Esophagus muscularis mucosa (tissue), 4 donors: Measurements from ENCODE around the gene ITGB5. TPM values are rescaled to one million over a fixed set of nuclear protein-coding genes. Genes with fewer than 3 reads are reported as not detected.

Source experiments
- DNase-seq: peaks from one replicate; pipeline ENCODE4 v3.0.0-alpha.2; 2017; ENCODE audit errors: extremely low spot score
- H3K27ac ChIP-seq, 4 donors: fragments of 200-600 bp; sonication (generic); replicated peaks in 1 of 4; 1 replicate in 3 of 4; 2 replicates in 1 of 4; pipeline ENCODE4 v1.5.1; 2016 to 2019; ENCODE audit warnings: mild to moderate bottlenecking in 1 of 4
- H3K27me3 ChIP-seq, 4 donors: fragments of 200-600 bp; sonication (generic); one replicate each; pipeline versions ENCODE4 v1.5.1 to v1.6.0; 2016 to 2019
- H3K36me3 ChIP-seq, 4 donors: fragments of 200-600 bp; sonication (generic); one replicate each; pipeline ENCODE4 v1.5.1; 2016 to 2019
- H3K4me1 ChIP-seq, 4 donors: fragments of 200-600 bp; sonication (generic); one replicate each; pipeline ENCODE4 v1.5.1; 2016 to 2019
- H3K4me3 ChIP-seq, 4 donors: fragments of 200-600 bp; sonication (generic); 1 replicate in 2 of 4; 2 replicates in 2 of 4; pipeline ENCODE4 v1.5.1; 2016 to 2019; ENCODE audit warnings: mild to moderate bottlenecking in 4 of 4, moderate library complexity in 1 of 4
- H3K9me3 ChIP-seq, 4 donors: fragments of 200-600 bp; sonication (generic); 1 replicate in 3 of 4; 2 replicates in 1 of 4; pipeline ENCODE4 v1.5.1; 2016 to 2019
- CTCF ChIP-seq, 3 experiments: fragments of 200-600 bp in 2 of 3; fragments of 450-650 bp in 1 of 3; sonication (generic) in 2 of 3; IDR thresholded peaks; one replicate each; pipeline ENCODE4 v1.5.1; 2017 to 2019; ENCODE audit warnings: antibody characterized with exemption in 3 of 3, mild to moderate bottlenecking in 2 of 3, moderate library complexity in 1 of 3
- EP300 ChIP-seq: sonication (generic); formaldehyde crosslinking; IDR thresholded peaks from one replicate; pipeline ENCODE4 v1.6.1; 2017; ENCODE audit warnings: antibody characterized with exemption
- POLR2A ChIP-seq: fragments of 450-650 bp; IDR thresholded peaks from one replicate; pipeline ENCODE4 v1.6.1; 2017; ENCODE audit warnings: antibody characterized with exemption, moderate library complexity, mild to moderate bottlenecking, low read depth
- POLR2AphosphoS5 ChIP-seq, 2 donors: sonication (generic); formaldehyde crosslinking; IDR thresholded peaks; one replicate each; pipeline ENCODE4 v1.6.1; 2017; ENCODE audit warnings: antibody characterized with exemption in 2 of 2
- WGBS: methylation state at CpG from one replicate; pipeline ENCODE4 v1.1.5; 2018; 5-methylcytosine and 5-hydroxymethylcytosine counted together
- intact Hi-C: fragments of 100-400 bp; cut with DNase I; formaldehyde crosslinking; loops from one replicate; pipeline ENCODE4 v1.15.1; 2023
- total RNA-seq, 4 donors: library from RNA; depleted of rRNA; stranded (reverse); fragments of >200 nt; gene quantifications; one replicate each; pipeline versions ENCODE4 v1.1.0 to v1.2.1, GENCODE V29; 2016

ITGB5 gene
- total RNA-seq, 4 donors from 2014 or later = 114 to 284 (median 188) TPM

GRCh38 chr3:124856677-124857076 is 30.5 kb downstream of the ITGB5 start:
- H3K4me1 ChIP-seq = peaks cover 38 to 44% (median 43%) of the 10 kb centered on the region in 4 donors
- no peak overlapping the region for H3K4me3 ChIP-seq

GRCh38 chr3:124854009-124854408 is 33.2 kb downstream of the ITGB5 start:
- intact Hi-C loops = loop anchor here (5.0 kb wide), 1 partner anchor 33 kb away; the partner anchor contains the start of gene ITGB5
- H3K4me1 ChIP-seq = peaks cover 27 to 35% (median 33%) of the 10 kb centered on the region in 4 donors
- WGBS = 69% methylated on average over 1 of the region's 1 CpG

More at GRCh38 chr3:124856677-124857076, 30.5 kb downstream of the ITGB5 start:
- Histone ChIP-seq H3K9me3 (no peaks in the 10 kb centered on the region), H3K27ac (no peak overlapping the region), H3K36me3 (peaks cover 0 to 21% (median 2%) of the 10 kb centered on the region in 4 donors), H3K27me3 (no peaks in the 10 kb centered on the region)
- intact Hi-C loops = no loop called here
- WGBS = 95% methylated on average over 2 of the region's 2 CpGs
- DNase-seq = no peak
- TF ChIP-seq CTCF (IDR thresholded peaks at IDR 0.05) (no peak), POLR2A (no peak), POLR2AphosphoS5 (IDR thresholded peaks at IDR 0.05) (no peak), EP300 (no peak)

GRCh38 chr3:124853446-124853845 is 33.7 kb downstream of the ITGB5 start:
- H3K4me3 ChIP-seq = no peak overlapping the region
- H3K27ac ChIP-seq = no peak overlapping the region
- H3K9me3 ChIP-seq = no peaks in the 10 kb centered on the region
- no peaks in the 10 kb centered on the region for H3K27me3 ChIP-seq
- DNase-seq = no peak
- peaks cover 21 to 30% (median 28%) of the 10 kb centered on the region in 4 donors for H3K4me1 ChIP-seq
- intact Hi-C loops = loop anchor here (5.0 kb wide), 1 partner anchor 34 kb away; the partner anchor contains the start of gene ITGB5
- TF ChIP-seq CTCF (IDR thresholded peaks at IDR 0.05) (no peak), EP300 (no peak), POLR2A (no peak), POLR2AphosphoS5 (IDR thresholded peaks at IDR 0.05) (no peak)
- peaks cover 0 to 25% (median 5%) of the 10 kb centered on the region in 4 donors for H3K36me3 ChIP-seq
- WGBS = 96% methylated on average over 3 of the region's 3 CpGs

More at GRCh38 chr3:124854009-124854408, 33.2 kb downstream of the ITGB5 start:
- DNase-seq = no peak
- TF ChIP-seq POLR2AphosphoS5 (IDR thresholded peaks at IDR 0.05) (no peak), POLR2A (no peak), CTCF (IDR thresholded peaks at IDR 0.05) (no peak), EP300 (no peak)
- Histone ChIP-seq H3K36me3 (peaks cover 0 to 21% (median 2%) of the 10 kb centered on the region in 4 donors), H3K27ac (no peak overlapping the region), H3K27me3 (no peaks in the 10 kb centered on the region), H3K9me3 (no peaks in the 10 kb centered on the region), H3K4me3 (no peak overlapping the region)

- H3K4me1 ChIP-seq = peaks cover 18 to 24% (median 20%) of the 10 kb centered on the region in 4 donors
- WGBS = 96% methylated on average over 12 of the region's 12 CpGs
- TF ChIP-seq POLR2AphosphoS5 (IDR thresholded peaks at IDR 0.05) (no peak), CTCF (IDR thresholded peaks at IDR 0.05) (no peak)
- H3K9me3 ChIP-seq = no peaks in the 10 kb centered on the region
- no peak overlapping the region for H3K27ac ChIP-seq
- no peak overlapping the region for H3K4me3 ChIP-seq
- intact Hi-C loops = loop anchor here (5.0 kb wide), 1 partner anchor 35 kb away; the partner anchor contains the start of gene ITGB5
- H3K27me3 ChIP-seq = no peaks in the 10 kb centered on the region
- H3K36me3 ChIP-seq = peaks cover 8 to 41% (median 17%) of the 10 kb centered on the region in 4 donors
- no peak for DNase-seq
These were observed 35.3 kb downstream of the ITGB5 start for GRCh38 chr3:124851905-124852304.

- H3K4me3 ChIP-seq = no peak overlapping the region
- TF ChIP-seq EP300 (no peak), POLR2A (no peak), POLR2AphosphoS5 (IDR thresholded peaks at IDR 0.05) (no peak), CTCF (IDR thresholded peaks at IDR 0.05) (no peak)
- WGBS = 53% methylated on average over 3 of the region's 3 CpGs
- intact Hi-C loops = loop anchor here (5.0 kb wide), 1 partner anchor 36 kb away; the partner anchor contains the start of gene ITGB5
- peaks cover 8 to 47% (median 21%) of the 10 kb centered on the region in 4 donors for H3K36me3 ChIP-seq
- H3K27ac ChIP-seq = peak overlapping the region; percentile 4 to 55 (median 38)
- no peaks in the 10 kb centered on the region for H3K9me3 ChIP-seq
- no peak for DNase-seq
- H3K27me3 ChIP-seq = no peaks in the 10 kb centered on the region
- H3K4me1 ChIP-seq = peaks cover 20 to 30% (median 24%) of the 10 kb centered on the region in 4 donors
These were observed 36.0 kb downstream of the ITGB5 start for GRCh38 chr3:124851136-124851535.
